IPS DF 19.7 (cell line): Measurements from ENCODE around the gene ERICH3.

Experiments used
- DNase-seq: peaks from one replicate; pipeline ENCODE4 v3.0.0-alpha.2; 2013; ENCODE audit warnings: low read depth, low spot score

Gene ERICH3

GRCh38 chr1:74673351-74674111 is at the start of gene ERICH3:
ERICH3 (minus strand) TSS chr1:74673792; CDS start chr1:74673519, 273 bp downstream.
- no peak for DNase-seq

GRCh38 chr1:74717626-74718025 is 44.0 kb upstream of the ERICH3 start:
- no peak for DNase-seq

GRCh38 chr1:74716822-74717221 is 43.2 kb upstream of the ERICH3 start:
- no peak for DNase-seq

- DNase-seq, result no peak
These were observed 42.2 kb upstream of the ERICH3 start for GRCh38 chr1:74715806-74716205.

- no peak for DNase-seq
These were observed 41.6 kb upstream of the ERICH3 start for GRCh38 chr1:74715236-74715502.

- no peak for DNase-seq
These were observed 41.0 kb upstream of the ERICH3 start for GRCh38 chr1:74714429-74715235.

GRCh38 chr1:74713849-74714248 is 40.3 kb upstream of the ERICH3 start:
- DNase-seq, result no peak

GRCh38 chr1:74712881-74713280 is 39.3 kb upstream of the ERICH3 start:
- no peak for DNase-seq

GRCh38 chr1:74703386-74704182 is 30.0 kb upstream of the ERICH3 start:
- DNase-seq, result no peak

- DNase-seq, result no peak
These were observed 25.7 kb upstream of the ERICH3 start for GRCh38 chr1:74699331-74699730.

GRCh38 chr1:74697832-74698231 is 24.2 kb upstream of the ERICH3 start:
- no peak for DNase-seq

- no peak for DNase-seq
These were observed 19.9 kb upstream of the ERICH3 start for GRCh38 chr1:74693473-74693872.

GRCh38 chr1:74690909-74691308 is 17.3 kb upstream of the ERICH3 start:
- DNase-seq, result no peak

- no peak for DNase-seq
These were observed 16.7 kb upstream of the ERICH3 start for GRCh38 chr1:74690364-74690696.

GRCh38 chr1:74689621-74690363 is 16.2 kb upstream of the ERICH3 start:
- DNase-seq, result peak; percentile 15

- DNase-seq, result no peak
These were observed 13.3 kb upstream of the ERICH3 start for GRCh38 chr1:74686928-74687327.

- no peak for DNase-seq
These were observed 10.7 kb upstream of the ERICH3 start for GRCh38 chr1:74684301-74684700.

GRCh38 chr1:74683656-74684055 is 10.1 kb upstream of the ERICH3 start:
- no peak for DNase-seq

GRCh38 chr1:74681851-74682250 is 8.3 kb upstream of the ERICH3 start:
- no peak for DNase-seq

- no peak for DNase-seq
These were observed 7.9 kb upstream of the ERICH3 start for GRCh38 chr1:74681449-74681848.

- DNase-seq, result no peak
These were observed 7.4 kb upstream of the ERICH3 start for GRCh38 chr1:74681001-74681400.

GRCh38 chr1:74679811-74680210 is 6.2 kb upstream of the ERICH3 start:
- no peak for DNase-seq
